Suppressor macrophage (primary cell): ENCODE measurements around the gene CD200R1.
A peak's percentile ranks its signal among the peaks of the same experiment; 100 is the strongest.
"Not testable (repeated sequence)": the region's sequence is repeated elsewhere in the genome, so short reads cannot be mapped to it uniquely, and the experiment has no call there.

Experiments used
- DNase-seq, 4 experiments: peaks; one replicate each; pipeline ENCODE4 v3.0.0-alpha.2; 2020 to 2022

Gene CD200R1

GRCh38 chr3:112974178-112974517 is 755 bp downstream of the CD200R1 start:
- peak in 1 of 4 experiments; percentile 17 for DNase-seq

- DNase-seq = peak; percentile 45 to 78 (median 72)
Measured at GRCh38 chr3:112973325-112974177, 1.4 kb downstream of the CD200R1 start.

- DNase-seq = no peak
Measured at GRCh38 chr3:112972158-112972557, 2.7 kb downstream of the CD200R1 start.

GRCh38 chr3:112967828-112968227 is 7.1 kb downstream of the CD200R1 start:
- DNase-seq = peak in 3 of 4 experiments; percentile 36 to 85 (median 85)

DNA sequence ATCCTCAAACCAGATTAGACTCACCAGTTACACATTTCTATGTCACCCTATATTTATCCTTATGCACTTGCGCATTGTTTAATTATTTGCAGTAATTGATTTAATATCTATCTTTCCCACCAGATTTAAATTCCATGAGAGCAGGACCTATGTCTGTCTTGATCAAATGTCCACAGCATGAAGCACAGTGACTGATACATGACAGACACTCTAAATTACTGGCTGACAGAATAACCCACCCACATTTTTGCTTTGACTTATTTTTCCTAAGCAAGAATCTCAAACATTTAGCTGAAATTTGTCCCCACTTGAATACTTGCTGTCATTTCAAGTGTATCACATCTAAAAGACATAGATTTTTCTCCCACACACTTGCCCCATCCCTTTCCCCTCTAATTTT is 7.5 kb downstream of the CD200R1 start:
- DNase-seq = no peak

GRCh38 chr3:112966633-112967032 is 8.3 kb downstream of the CD200R1 start:
- DNase-seq = peak; percentile 45 to 80 (median 68)

- DNase-seq = peak in 3 of 4 experiments; percentile 21 to 62 (median 51)
Measured at GRCh38 chr3:112965656-112966055, 9.2 kb downstream of the CD200R1 start.

GRCh38 chr3:112963683-112964082 is 11.2 kb downstream of the CD200R1 start:
- DNase-seq = no peak

DNA sequence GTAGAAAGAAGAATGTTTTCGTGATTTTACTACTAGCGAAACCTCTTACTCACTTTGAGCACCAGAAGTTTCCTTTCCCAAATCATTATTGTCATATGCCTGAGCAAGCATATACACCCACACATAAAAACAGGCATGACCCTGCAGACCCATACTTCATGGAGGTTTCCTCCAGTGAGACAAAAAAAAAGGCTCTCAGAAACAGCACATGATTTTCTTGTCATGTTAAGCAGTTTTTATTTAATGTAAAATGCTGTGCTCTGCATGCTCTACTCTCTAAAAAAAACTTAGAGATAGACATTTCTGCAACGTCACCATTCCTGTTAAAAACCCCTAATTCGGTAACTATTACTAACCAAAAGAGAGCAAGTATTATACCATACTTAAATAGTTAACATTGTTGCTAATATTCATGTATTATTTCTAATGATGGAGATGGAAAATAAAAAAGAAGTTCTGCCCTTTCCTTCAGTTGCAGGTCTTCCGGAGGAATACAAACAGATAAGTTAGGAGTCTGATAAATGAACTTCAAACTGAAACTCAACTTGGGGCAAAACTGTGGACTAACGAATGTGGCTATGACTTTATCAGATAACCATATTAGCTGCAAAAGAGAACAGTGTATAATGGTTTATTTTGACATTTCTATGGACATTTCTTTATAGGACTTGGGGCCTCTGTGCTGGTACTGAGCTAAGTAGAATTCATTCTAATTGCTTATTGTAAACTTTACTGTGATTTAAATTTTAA is 15.9 kb downstream of the CD200R1 start:
- peak; percentile 37 to 84 (median 70) for DNase-seq

GRCh38 chr3:112956351-112956750 is 18.6 kb downstream of the CD200R1 start:
- peak in 3 of 4 experiments; percentile 34 to 62 (median 56) for DNase-seq

DNA sequence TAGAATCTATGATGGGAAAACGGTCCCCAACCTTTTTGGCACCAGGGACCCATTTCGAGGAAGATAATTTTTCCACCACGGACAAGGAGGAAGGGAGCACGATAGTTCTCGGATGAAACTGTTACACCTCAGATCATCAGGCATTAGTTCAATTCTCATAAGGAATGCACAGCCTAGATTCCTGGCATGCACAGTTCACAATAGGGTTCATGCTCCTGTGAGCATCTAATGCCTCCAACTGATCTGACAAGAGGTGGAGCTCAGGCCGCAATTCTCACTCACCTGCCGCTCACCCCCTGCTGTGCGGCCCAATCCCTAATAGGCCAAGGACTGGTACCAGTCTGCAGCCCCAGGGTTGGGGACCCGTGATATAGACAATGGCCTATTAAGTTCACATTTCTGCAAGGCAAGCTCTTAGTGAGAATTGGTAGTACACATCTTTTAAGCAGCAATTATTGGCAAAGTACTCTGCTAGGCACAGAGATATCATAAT is 26.5 kb downstream of the CD200R1 start:
- DNase-seq = no peak

- peak; percentile 36 to 67 (median 53) for DNase-seq
Measured at GRCh38 chr3:112931736-112932521, 43.0 kb downstream of the CD200R1 start.

- DNase-seq = no peak
Measured at GRCh38 chr3:112930771-112931170, 44.1 kb downstream of the CD200R1 start.

GRCh38 chr3:112925969-112926368 is 48.9 kb downstream of the CD200R1 start:
- DNase-seq = no peak

DNA sequence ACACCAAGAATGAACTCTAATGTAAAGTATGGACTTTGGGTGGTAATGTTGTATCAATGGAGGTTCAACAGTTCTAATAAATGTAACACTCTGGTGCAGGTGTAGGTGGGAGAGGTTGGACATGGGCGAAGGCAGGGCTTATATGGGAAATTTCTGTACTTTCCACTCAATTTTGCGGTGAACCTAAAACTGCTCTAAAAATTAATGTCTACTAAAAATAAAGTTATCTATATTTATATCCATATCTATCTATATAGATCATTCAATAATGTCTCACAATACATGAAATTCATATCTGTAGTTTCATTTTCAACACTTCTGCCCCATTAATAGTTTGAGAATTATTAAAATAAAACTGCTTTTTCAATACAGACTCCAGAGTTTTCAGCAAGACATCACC is 49.3 kb downstream of the CD200R1 start:
- DNase-seq = no peak

GRCh38 chr3:112919541-112919940 is 55.4 kb downstream of the CD200R1 start:
- not testable (repeated sequence) for DNase-seq

- DNase-seq = peak in 2 of 4 experiments; percentile 5 to 11
Measured at GRCh38 chr3:112908252-112908651, 66.7 kb downstream of the CD200R1 start.

- DNase-seq = peak in 1 of 4 experiments; percentile 8
Measured at GRCh38 chr3:112904786-112905185, 70.1 kb downstream of the CD200R1 start.

DNA sequence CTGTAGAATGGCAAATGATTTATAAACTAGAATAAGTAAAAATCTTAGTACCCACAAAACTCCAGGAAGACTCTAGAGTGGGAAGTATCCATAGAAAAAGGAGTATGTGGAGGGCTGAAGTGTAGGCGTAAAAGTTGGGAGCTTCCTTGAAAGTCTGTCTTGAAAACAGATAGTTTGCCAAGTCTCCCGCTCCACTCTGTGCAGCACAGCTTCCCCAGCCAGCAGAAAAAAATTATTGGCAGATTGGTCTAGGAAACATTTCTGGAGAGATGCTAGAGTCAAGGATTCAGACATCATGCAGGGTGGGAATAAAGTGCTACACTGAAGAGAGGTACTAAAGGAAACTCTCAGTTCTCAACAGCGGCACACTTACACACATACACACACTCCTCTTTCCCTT is 74.8 kb downstream of the CD200R1 start:
- no peak for DNase-seq

- DNase-seq = peak in 2 of 4 experiments; percentile 12 to 41
Measured at GRCh38 chr3:112897791-112898190, 77.1 kb downstream of the CD200R1 start.

- DNase-seq = no peak
Measured at GRCh38 chr3:112894258-112894657, 80.6 kb downstream of the CD200R1 start.

DNA sequence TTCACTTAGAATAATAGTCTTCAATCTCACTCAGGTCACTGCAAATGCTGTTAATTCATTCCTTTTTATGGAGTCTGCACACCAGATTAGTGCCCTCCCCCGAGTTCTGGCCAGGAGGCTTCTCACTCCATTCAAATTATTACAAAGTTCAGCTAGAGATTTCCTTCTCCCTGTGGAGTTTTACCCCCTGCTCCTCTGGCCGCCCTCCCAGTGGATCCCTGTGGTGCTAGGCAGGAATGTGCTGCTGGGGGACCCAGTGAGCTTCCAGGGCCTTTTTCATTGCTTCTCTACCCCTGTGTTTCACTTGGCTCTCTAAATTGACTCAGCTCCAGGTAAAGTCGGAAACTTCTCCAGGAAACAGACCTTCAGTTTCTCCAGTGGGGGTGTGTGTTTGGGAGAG is 85.5 kb downstream of the CD200R1 start:
- DNase-seq = no peak
